Islet of Langerhans (tissue), 1 donor: Measurements from ENCODE around the gene OLFM4.
"Not testable (repeated sequence)": the region's sequence is repeated elsewhere in the genome, so short reads cannot be mapped to it uniquely, and the experiment has no call there.

Experiments used
- FAIRE-seq: peaks from one replicate; lab custom pipeline; 2011; peaks lifted over from hg19 to GRCh38; lab: Jason Lieb, UNC

Gene OLFM4, protein sequence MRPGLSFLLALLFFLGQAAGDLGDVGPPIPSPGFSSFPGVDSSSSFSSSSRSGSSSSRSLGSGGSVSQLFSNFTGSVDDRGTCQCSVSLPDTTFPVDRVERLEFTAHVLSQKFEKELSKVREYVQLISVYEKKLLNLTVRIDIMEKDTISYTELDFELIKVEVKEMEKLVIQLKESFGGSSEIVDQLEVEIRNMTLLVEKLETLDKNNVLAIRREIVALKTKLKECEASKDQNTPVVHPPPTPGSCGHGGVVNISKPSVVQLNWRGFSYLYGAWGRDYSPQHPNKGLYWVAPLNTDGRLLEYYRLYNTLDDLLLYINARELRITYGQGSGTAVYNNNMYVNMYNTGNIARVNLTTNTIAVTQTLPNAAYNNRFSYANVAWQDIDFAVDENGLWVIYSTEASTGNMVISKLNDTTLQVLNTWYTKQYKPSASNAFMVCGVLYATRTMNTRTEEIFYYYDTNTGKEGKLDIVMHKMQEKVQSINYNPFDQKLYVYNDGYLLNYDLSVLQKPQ

DNA sequence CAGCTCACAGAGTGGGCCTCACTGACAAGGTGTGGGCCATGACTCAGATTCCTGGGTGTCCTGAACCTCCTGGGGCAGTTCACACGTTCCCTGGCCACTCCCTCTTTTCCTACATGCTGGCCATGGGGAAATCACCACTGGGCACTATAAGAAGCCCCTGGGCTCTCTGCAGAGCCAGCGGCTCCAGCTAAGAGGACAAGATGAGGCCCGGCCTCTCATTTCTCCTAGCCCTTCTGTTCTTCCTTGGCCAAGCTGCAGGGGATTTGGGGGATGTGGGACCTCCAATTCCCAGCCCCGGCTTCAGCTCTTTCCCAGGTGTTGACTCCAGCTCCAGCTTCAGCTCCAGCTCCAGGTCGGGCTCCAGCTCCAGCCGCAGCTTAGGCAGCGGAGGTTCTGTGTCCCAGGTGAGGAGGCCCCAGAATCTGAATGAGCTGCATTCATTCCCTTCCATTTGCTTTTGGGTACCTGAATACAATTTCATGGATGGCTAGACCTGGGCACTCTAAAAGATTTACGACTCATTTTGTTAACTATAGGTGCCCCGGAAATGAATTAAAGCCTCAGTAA is at the start of gene OLFM4:
OLFM4 (plus strand) TSS at position 177 of the 567 bp plus-strand sequence; CDS start at position 201, 24 bp downstream.
- FAIRE-seq, result no peak

DNA sequence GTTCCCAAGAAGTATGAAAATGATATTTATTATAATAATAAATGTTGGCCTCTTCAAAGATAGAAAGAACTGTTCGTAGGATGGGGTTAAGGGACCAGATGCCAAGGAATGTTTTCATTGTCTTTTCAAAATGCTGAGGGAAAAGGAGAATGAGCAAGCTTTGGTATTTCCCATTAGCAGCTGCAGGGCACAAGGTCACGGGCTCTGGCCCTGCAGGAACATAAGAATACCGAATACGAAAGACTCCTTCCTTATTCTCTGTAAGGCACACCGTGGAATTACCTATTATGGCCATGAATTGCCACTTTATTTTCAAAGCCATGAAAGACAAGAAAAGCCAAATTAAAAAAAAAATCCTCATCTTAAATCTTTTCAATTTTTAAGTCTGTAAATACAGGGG is 49.6 kb upstream of the OLFM4 start:
- no peak for FAIRE-seq

DNA sequence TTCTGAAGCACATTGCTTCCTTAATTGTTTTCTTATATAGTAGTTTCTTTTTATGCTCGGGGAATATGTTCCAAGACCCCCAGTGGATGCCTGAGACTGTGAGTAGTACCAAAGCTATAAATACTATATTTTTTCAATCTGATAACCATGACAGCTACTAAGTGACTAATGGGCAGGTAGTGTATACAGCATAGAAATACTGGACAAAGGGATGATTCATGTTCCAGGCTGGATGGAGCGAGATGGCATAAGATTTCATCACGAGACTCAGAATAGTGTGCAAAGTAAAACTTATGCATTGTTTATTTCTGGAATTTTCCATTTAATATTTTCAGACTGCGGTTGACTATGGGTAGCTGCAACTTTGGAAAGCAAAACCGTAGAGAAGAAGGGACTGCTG is 47.9 kb upstream of the OLFM4 start:
- FAIRE-seq, result no peak

DNA sequence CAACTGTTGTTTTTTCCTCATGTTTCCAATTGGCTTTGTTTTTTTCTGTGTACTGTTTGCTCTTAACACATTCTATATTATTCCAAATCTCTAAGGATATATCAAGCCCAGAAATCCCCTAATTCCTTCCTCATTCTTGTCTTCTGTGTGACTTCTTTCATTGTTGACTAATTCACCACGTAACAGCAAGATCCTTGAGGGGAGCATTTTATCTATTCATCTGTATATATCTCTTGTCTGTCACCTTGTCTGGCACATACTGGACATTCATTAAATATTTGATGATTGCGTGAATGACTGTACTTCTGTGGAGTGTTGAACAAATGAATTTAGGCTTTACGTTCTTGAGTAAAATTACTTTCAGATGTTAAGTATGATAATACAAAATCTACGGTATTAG is 44.8 kb upstream of the OLFM4 start:
- no peak for FAIRE-seq

DNA sequence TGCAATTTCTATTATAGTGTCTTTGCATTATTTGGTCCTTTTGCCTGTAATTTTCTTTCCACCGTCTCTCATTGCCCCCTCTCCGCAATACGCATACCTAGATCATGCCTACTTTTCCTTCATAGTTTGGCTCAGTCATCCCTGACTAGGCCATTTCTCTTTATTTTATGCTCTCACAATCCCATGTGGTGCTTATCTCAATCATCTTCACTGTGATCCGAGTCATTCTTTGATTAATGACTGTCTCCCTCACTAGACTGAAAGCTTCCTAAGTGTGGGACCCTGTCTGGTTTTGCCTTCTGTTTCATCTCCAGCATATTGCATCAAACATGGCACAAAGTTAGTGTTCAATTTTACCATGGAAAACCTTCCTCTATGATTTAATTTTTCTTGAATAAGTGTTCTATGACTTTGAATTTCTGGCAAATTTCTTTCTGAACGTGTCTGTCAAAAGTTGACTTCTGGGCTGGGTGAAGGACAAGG is 43.7 kb upstream of the OLFM4 start:
- no peak for FAIRE-seq

DNA sequence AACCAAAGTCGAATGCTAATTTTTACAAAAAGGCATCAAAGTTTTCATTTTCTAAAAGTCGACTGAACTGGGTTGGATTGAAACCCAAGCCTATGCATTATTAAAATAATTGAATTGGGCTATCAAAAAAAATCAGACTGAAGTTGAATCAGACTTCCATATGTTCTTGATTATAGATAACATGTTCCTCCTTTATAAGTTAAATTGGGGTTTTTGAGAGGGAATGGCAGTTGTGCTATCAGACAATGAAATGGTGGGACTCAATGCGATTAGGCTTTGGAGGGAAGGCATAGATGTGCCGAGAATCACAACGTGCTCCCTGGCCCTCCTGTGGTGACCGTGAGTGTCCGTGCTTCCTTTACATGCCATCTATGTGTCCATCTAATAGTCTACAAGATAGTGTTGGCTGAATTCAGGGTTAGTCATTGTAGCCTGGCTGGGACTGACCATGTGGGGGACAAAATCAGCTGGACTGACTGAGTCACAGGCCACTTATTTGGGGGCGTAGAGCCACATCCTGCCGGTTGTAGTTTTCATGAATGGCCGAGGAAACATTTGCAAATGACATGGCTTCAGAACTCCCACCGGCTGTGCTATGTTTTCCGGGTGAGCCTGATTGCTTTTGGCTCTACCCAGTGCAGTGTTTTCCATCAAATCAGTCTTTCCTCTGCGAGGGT is 37.1 kb upstream of the OLFM4 start:
- no peak for FAIRE-seq

DNA sequence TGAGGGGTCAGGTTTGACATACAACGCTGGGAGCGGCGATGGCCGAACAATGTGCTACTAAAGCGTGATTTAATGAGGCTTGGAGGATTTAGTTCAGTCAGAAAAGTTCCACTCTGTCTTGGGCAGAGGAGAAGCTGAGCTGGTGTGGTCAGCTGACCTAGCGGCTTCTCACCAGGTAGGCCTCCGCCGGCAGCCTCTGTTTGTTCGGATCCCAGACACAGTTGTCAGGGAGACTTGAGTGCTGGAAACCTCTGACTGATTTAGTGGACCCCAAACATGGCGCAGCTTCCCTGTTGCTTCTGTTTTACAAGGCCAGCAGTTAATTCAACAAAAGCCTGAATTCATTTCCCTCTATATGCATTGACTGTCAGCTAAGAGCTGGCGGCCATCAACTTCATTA is 36.5 kb upstream of the OLFM4 start:
- FAIRE-seq, result no peak

DNA sequence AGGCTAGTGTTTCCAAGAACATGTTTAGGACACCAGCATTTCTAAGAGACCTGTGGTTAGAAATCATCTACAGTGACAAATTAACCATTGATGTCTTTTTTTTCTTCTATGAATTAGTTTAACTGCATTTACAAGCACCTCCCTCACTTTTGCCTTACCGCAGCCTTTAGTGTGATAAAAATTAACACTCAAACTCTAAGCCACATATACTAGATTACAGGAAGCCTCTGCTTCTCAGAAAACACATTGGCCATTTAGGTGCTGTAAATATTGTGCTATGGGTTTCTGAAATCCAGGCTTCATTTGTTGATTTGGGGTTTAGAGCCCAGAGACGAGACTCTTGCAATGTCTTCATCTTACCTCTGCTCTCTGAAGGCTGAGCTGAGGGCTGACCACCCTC is 34.6 kb upstream of the OLFM4 start:
- FAIRE-seq, result no peak

DNA sequence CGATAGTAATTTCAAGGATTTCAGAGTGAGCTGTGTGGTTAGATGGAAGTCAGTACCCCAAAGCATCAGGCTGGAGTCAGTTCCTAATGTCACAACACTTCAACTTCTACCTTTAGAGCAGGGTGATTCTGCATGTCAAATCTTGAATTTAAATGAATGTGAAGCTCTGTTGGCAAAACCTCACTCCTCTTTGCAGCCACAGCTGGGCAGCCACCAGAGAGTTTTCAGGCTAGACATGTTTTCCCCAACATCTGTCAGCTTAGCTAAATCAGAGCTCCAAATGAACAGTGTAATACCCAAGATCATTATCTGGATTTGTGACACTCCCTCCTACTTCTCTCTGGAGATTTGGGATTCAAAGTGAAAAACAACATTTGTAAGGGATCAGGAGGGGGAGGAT is 33.7 kb upstream of the OLFM4 start:
- FAIRE-seq, result no peak

DNA sequence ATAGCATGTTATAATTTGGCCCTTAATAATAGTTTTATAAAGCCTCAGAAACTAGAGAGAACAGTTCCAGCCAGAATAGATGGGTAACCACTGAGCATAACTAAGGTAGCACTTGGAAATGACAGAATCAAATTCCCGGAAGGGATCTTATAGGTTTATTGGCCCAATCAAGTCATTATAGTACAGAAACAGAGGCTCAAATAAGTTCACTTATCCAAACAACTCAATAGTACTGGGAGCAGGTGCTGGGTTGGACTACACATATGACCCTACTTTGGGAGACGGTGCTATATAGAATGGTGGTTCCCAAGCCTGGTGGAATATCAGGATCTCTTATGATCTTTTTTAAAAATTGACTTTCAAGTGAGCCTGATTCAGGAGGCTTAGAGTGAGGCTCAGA is 32.7 kb upstream of the OLFM4 start:
- FAIRE-seq, result no peak

DNA sequence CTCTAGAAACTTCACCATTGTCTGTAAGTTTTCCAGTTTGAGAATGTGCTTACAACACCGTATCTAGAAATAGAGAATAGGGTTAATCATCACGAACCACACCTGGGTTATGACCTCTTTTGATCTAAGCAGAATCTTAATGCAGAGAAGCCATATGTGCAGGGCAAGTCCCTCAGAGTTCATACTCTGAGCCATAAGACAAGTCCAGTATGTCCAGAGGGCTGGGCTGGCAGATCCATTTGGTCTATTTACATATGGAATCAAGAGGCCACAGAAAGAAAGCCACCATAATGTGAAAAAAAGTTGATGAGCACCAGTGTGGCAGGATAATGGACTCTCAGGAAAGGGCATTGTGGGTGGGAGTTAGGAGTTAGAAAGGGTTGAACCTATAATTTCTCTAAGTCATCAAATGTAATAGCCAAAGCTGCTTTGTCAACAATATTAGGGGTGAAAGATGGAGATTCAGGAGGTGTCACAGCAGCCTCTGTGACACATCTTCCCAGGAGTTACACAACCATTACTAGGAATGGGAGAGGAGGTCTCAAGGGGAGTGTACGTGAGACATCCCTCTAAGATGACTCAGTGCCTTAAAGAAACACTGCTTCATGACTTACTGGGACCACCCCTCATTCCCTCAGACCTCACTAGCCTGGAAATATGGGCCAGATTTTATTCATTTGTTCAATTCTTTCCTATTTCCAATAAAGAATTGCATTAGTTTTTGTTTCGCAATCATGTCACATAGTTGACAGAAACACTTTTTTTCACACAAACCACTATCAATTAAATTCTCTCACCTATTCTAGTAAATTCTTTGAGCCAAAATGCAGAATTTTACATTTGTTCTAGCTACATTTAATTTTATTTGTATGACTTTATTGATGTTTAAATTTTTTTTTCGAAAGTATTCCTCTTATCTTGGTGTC is 30.4 kb upstream of the OLFM4 start:
- no peak for FAIRE-seq

DNA sequence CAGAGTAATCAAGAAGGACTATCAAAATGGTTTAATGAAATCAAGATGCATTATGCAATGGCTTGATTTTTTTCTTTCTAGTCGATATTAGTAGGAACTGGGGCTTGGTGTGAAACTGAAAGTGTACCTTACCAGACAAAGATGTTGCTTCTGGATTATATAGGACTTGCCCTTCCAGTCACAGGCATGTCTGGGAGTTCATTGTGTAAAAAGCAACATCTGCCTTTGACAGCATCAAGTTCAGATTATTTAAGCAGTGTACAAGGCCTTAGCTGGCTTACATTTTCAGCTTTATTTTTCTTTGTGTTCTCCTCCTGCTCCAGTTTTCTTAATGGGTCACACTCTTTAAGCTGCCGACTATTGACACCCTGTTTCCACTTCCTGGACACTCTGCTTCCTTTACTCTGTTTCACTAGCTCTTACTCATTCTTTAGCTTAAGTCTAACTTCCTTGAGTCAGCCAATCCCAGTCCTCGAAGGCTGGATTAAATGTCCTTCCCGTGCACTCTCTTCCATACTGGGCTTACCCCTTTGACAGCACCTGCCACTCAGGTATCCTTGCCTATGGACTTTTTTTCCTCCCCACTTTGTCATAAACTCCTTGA is 29.4 kb upstream of the OLFM4 start:
- FAIRE-seq, result no peak

DNA sequence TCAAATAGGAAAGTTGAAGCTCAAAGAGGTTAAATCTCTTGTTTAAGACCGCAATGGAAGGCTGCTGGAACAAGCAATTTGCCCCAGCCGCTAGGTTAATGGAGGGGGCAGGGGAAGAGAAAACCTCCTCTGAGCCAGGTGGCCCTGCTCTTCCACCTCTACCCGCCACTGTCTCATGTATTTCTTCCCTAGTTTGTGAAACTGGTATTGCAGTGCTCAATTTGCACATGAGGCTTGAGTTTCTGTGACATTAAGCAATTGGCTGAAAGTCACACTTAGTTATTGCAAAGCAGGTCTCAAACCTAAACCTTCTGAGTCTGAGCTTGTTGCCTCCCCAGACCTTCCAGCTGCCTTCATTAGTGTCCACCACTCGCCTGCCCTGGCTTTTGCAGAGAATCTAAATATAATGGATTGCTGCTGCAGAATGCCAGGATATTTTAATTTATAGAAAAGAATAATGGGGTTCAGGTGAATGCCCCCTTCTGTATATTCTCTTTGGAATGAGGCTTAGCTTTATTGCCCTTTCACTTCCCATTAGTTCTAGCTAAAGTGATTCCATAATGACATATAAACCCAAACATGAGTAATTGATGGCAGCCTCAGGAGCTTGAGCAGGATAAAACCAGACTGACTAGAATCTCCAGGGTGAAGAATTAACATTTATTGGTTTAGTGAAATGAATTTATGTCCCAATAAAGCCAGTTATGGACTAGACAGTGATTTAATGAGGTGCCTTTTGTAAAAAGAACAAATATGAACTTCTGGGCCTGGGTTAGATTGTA is 27.0 kb upstream of the OLFM4 start:
- FAIRE-seq, result no peak

DNA sequence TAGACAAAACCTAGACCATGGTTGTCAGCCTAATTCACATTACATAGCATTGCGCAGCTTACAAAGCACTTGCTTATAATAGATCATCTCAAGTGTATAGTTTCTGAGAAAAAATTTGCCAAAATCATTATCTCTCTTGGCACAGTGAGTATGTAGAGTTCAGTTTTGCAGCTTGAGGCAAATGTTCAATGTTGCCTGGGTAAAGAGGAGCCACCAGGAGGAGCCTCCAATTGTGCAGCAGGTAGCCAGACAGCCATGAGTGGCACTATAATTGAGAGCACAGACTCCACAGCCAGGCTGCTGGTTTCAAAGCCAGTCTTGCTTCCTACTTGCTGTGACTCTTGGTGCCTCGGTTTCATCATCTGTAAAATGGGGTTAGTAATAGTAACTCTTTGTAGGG is 24.0 kb upstream of the OLFM4 start:
- no peak for FAIRE-seq

DNA sequence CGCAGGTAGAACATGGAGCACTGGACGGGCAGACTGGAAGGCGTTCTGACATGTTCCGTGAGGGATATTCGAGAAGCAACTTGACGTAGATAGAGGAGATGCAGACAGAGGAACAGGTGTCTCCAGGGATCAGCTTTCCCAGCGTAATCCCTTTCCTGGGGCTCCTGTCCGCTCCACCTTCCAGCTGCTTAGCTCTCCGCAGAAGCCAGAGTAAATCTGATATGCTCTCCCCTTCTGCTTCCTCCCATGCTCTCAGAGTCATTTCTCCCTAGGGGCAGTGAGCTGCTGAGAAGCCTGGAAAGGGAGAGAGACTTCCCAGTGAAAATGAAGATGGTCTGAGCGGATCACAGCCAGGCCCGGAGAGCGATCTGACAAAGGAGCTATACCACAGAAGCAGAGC is 23.0 kb upstream of the OLFM4 start:
- no peak for FAIRE-seq

DNA sequence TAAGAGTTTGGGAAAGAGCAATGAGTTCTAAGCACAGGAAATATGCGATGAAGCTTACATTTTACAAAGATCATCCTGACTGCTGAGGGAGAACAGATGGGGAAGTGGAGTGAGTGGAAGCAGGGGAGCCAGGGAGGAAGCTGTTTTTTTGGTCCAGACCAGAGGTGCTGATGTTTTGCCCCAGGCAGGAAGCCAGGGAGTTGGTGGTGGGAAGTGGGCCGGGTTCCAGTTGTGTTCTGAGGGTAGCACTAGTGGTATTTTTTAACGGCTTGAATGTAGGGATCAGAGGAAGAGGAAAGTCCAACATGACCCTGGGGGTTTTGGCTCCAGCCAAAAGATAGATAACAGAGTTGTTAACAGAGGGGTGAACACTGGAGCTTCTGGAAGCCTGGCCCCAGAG is 20.7 kb upstream of the OLFM4 start:
- FAIRE-seq, result no peak

DNA sequence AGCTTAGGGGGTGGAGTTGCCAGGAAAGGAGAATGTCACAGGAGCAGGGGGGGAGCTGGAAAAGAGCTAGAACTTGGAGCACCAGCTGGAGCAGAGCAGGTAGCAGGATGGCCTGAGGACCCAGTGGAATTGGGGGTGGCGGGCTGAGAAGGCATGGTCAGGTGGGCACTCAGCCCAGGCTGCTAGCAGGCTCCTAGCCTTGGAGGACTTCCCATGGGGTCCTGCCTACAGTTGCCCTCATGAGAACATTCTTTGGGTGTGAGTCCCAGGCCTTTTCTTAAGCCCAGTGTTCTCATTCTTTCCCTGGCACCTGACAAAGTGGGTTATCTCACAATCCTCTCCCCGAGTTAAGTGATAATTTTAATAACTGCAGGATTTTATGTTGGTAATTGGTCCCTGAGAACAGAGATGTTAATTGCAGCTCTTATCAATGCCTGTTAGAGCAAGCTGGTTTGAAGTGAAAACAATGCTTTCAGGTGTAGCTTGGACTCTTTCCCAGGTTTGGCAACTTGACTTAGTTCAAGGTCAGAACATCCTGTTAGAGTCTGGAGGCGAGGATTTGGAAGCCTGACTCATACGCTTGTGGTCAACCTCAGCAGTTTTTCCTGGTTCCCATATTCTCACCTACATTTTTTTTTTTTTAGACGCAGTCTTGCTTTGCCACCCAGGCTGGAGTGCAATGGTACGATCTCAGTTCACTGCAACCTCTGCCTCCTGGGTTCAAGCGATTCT is 18.1 kb upstream of the OLFM4 start:
- no peak for FAIRE-seq

DNA sequence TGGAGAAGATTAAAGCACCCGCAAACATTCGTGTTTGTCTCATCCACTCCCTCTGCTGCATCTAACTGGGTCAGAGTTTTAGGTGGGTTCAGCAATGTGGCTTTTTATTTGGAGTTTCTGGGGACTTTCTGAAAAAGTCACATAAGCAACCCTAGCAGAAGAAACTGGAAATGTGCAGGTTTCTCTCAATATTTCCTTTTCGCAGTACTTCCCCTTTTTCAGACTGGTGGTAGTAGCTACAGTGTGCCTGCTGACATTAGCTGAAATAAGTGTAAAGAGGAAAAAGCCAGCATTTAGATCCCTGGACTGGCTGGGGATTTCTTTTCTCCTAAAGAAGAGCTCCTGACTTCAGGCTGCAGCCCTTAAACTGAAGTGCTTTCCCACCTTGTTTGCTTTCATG is 15.9 kb upstream of the OLFM4 start:
- FAIRE-seq, result no peak

DNA sequence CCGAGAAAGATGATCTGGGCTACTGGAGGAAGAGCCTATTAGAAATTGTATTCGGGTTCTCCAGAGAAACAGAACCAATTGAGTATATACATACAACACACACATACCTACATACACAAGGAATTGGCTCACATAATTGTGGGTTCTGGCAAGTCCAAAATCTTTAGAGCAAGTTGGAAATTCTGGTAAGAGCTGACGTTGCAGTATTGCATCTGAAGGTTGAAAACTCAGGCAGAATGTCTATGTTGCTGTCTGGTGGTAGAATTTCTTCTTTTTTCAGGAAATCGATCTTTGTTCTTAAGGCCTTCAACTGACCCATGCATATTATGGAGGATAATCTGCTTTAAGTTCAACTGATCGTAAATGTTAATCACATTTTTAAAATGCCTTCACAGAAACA is 15.5 kb upstream of the OLFM4 start:
- FAIRE-seq, result no peak

DNA sequence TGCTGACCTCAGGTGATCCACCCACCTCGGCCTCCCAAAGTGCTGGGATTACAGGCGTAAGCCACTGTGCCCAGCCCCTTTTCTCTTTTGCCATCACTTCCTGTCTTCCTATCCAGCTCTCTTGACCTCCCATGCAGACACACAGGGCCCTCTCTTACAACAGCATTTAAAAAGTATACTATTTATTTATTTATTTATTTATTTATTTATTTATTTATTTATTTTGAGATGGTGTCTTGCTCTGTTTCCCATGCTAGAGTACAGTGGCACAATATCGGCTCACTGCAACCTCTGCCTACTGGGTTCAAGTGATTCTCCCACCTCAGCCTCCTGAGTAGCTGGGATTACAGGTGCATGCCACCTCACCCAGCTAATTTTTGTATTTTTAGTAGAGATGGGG is 14.6 kb upstream of the OLFM4 start:
- not testable (repeated sequence) for FAIRE-seq
